ENCODE measurements around the gene RNF151. TPM values are rescaled to one million over a fixed set of nuclear protein-coding genes. Genes with fewer than 3 reads are reported as not detected.

Gene RNF151
- total and polyA plus RNA-seq, 2 donors (not counting 1 experiment from before 2014, with no cell fraction given) = 0.13 to 0.76 TPM

GRCh38 chr16:1989209-1990100 is 22.8 kb downstream of the RNF151 start, which contains the start of gene SYNGR3:
Gene SYNGR3 (plus strand): TSS chr16:1989970. CDS start chr16:1990103, 133 bp downstream.
- POLR2A ChIA-PET = interaction anchor here (1.1 kb wide), 1 partner anchor 166 kb away, joined by 3 read pairs; the partner anchor contains the start of gene TRAF7
- peaks cover 0 to 10% of the 10 kb centered on the region in 2 experiments for H3K36me3 ChIP-seq (replicated peaks in 1 of 2; ENCODE audit: control extremely low read depth in 1 of 2, control insufficient read depth in 1 of 2, extremely low read depth in 1 of 2, insufficient read depth in 2 of 2, low read length in 1 of 2)
- H2AFZ ChIP-seq (ENCODE audit: insufficient read depth, low read depth, low read length, poor library complexity, severe bottlenecking) = peak within 1 kb of the TSS; percentile 56
- H3K9ac ChIP-seq (ENCODE audit: low read length) = peak within 1 kb of the TSS; percentile 90
- H3K27ac Mint-ChIP-seq = peak within 1 kb of the TSS; percentile 97
- H3K4me3 Mint-ChIP-seq = peak within 1 kb of the TSS; percentile 91
- CTCF ChIA-PET = interaction anchor here (1.1 kb wide), 1 partner anchor 25 kb away, joined by 3 read pairs; the partner anchor contains the start of gene RPS2
- ATAC-seq (ENCODE audit: low read depth) = no peak
- peaks cover 31 to 46% of the 10 kb centered on the region in 2 donors for H3K4me1 ChIP-seq (ENCODE audit: control insufficient read depth in 2 of 2, insufficient read depth in 2 of 2, low read length in 2 of 2)
- H3K9me3 Mint-ChIP-seq (ENCODE audit: insufficient read depth) = no peaks in the 10 kb centered on the region
- H3K4me2 ChIP-seq (replicated peaks; ENCODE audit: low read depth, low read length, poor library complexity, severe bottlenecking) = peak within 1 kb of the TSS; percentile 100
- peaks cover 0 to 13% (median 0%) of the 10 kb centered on the region in 3 donors for H3K9me3 ChIP-seq (ENCODE audit: control extremely low read depth in 1 of 3, control insufficient read depth in 2 of 3, insufficient read depth in 1 of 3, low read length in 2 of 3)
- DNase-seq = peak; percentile 65
- H3K4me3 ChIP-seq (ENCODE audit: control extremely low read depth in 1 of 5, extremely low read depth in 1 of 5, insufficient read depth in 1 of 5, low read depth in 2 of 5, low read length in 4 of 5) = peak within 1 kb of the TSS in 4 of 5 experiments; percentile 65 to 93 (median 69)
- H4K20me1 ChIP-seq (ENCODE audit: control insufficient read depth, insufficient read depth, low read length, poor library complexity, severe bottlenecking) = no peaks in the 10 kb centered on the region
- intact Hi-C loops (cut with micrococcal nuclease) = loop anchor here (2.0 to 10.0 kb wide), 3 partner anchors 25 to 788 kb away; partner anchors contain the start of genes ELOB, MSRB1 and RPS2
- H3K27me3 ChIP-seq (replicated peaks in 1 of 4; ENCODE audit: control extremely low read depth in 1 of 4, control insufficient read depth in 3 of 4, insufficient read depth in 4 of 4, low read length in 3 of 4) = no peaks in the 10 kb centered on the region
- WGBS (ENCODE audit: insufficient coverage) = 10% methylated on average over 60 of the region's 67 CpGs
- no peaks in the 10 kb centered on the region for H3K27me3 Mint-ChIP-seq
- H3K4me1 Mint-ChIP-seq = peaks cover 43% of the 10 kb centered on the region
- H3K27ac ChIP-seq (ENCODE audit: low read length in 2 of 2) = peak within 1 kb of the TSS; percentile 86 to 92
- no peak for TF ChIP-seq CTCF (IDR thresholded peaks at IDR 0.05)
- TF ChIP-seq EZH2 (IDR thresholded peaks at IDR 0.05; ENCODE audit: borderline replicate concordance, insufficient read depth, low read depth, low read length, poor library complexity, severe bottlenecking) = no peak
- no peaks in the 10 kb centered on the region for H3K79me2 ChIP-seq (ENCODE audit: control insufficient read depth, insufficient read depth, low read length)

Data from B cell (primary cell).